Amygdala (tissue), 56 donors: ENCODE measurements around the gene PAIP1.
A peak's percentile ranks its signal among the peaks of the same experiment; 100 is the strongest.
"Not testable (repeated sequence)": the region's sequence is repeated elsewhere in the genome, so short reads cannot be mapped to it uniquely, and the experiment has no call there.

Source experiments
- DNase-seq, 56 donors: peaks; one replicate each; lab custom pipeline; 2025; lab: John Stamatoyannopoulos, UW

Gene PAIP1

DNA sequence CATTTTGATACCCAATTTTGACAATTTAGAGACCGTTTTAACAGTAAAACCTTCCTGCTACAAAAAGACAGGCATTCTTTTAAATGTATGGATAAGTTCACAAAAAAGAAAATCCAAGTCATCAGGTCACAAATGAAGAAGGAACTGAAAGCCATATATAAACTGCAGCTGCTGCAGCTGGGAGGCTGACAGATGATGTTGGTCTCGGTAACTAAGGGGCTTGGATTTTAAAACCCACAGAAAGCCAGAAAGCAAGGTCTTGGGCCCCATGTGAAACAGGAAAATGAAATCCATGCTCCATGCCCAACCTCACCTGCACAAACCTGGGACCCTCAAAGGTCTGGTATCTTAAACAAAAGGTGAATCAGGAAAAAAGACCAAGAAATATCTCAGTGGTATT, 26.2 kb downstream of the PAIP1 start:
- no peak for DNase-seq

DNA sequence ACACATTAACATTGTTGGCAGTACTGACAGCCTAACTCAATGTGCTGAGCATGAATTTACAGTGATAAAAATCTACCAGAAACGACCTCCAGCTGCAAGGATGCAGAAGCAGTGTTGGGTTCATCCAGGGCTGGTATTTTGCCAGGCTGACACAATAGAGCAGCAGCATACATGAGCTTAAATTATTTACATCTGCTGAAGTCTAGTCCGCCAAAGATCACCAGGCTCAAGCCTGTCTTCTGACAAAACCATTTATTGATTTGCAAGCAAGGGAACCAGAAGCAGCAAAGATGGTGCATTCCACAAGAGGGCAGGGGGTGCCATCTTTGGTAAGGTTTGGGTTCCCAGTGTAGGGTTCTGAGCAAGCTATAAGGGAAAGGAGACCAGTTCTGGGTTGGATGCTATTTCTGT, 33.2 kb downstream of the PAIP1 start:
- DNase-seq = no peak

DNA sequence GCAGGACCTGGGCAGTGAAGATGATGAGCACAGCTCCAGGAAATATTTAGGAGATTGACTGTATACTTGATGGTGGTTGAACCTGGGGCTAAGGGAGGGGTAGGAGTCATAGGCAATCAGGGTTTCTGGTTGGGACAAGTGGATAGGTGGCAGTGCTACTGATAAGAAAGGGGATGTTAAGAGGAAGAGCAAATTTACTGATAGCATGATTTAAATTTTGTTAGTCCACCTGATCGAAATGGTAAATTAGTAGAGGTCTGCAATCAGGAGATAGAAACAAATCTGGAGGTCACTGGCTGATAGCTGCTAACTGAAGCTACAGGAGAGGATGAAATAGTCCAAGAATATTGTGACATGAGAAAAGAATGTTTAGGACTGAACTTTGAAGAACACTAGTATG, 36.3 kb downstream of the PAIP1 start:
- DNase-seq = no peak

DNA sequence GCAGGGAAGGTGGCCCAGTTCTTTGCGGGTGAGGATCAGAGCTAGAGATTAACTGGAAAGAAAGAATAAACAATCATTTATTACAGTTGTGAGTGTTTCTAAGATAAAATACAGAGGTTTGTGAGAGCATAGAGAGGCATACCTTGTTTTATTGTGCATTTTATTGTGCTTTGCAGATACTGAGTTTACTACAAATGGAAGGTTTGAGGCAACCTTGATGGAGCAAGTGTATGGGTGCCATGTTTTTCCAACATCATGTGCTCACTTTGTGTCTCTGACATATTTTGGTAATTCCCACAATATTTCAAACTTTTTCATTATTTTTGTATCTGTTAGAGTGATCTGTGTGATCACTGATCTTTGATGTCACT, 41.2 kb downstream of the PAIP1 start:
- DNase-seq = no peak

DNA sequence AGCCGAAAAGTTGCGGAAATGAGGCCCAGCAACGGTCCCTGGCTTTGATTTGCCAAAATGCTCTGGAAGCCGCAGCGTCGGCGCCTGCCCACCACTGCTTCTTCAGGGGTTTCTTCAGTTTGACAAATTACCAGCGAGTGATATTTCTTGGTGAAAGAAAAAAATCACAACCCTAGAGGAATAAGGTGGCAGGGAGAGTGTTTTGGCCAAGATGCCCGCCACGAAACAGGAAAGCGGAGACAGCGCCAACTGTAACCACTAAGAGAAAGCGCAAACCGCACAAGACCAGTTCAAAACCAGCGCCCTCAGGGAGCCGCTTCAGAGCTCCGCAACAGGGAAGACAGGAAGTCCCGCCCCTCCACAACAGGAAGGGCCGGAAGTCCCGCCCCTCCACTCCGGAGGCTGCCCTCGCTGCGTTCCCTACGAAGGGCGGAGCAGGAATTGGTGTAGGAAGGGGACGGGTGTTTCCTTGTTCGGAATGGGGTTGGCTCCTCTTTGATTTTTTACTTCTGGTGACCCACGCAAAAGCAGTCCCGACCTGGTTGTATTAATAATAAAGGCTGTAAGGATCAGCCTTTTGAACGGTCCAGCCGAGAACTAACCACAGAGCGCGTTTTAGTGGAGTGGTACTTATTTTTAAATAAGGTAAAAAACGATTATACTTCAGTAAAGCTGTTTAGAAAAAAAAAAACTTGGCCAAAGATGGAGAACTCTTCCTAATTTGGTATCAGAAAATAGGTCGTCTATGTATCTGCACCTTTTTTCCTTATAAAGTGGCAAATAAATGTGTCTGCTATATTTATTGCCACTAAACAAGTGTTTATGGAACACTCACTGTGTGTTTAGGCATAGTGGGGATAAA, 41.8 kb downstream of the PAIP1 start, which contains the start of gene C5orf34:
Gene C5orf34, minus strand, starts transcription at position 333 of the 862 bp plus-strand sequence. CDS start 5,809 bp downstream, outside the sequence.
- DNase-seq = peak; percentile 32 to 96 (median 87)

DNA sequence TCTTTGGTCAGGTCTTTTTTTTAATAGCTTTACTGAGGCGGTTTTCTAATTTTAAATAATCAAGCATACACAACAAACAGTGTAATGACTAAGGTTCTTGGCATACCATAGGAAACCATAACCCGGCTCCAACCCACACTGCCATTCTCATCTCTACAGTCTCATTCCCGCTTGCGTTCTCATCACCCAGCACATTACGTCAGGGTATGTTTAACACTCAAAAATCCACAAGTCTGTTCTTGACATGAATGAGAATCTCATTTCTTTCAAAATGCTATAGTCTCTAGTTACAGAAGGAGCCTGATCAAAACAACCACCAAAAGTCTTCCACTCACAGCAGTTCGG, 42.4 kb downstream of the PAIP1 start:
- peak in 1 of 56 donors; percentile 6 for DNase-seq

DNA sequence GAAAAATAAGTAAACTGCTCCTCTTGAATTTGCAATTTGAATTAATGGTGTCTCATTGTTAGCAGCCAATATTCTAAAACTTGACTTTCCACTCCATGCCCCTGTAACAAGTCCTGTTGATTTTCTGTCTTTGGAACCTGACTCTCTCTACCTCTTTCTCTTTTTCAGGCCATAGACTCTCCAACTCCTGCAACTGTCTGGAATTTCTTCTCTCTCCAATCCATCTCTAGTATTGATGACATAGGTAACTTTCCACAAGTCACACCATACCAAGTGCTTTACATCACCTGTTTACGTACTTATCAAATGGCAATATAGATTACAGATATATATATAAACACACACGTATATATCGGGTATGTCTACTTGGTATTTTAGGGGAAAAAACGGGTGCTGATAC, 42.9 kb downstream of the PAIP1 start:
- no peak for DNase-seq

DNA sequence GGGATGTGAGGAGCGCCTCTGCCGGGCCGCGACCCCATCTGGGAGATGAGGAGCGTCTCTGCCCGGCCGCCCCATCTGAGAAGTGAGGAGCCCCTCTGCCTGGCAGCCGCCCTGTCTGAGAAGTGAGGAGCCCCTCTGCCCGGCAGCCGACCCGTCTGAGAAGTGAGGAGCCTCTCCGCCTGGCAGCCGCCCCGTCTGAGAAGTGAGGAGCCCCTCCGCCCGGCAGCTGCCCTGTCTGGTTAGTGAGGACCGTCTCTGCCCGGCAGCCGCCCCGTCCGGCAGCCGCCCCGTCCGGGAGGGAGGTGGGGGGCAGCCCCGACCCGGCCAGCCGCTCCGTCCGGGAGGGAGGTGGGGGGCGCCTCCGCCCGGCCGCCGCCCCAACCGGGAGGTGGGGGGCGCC, 45.8 kb downstream of the PAIP1 start:
- DNase-seq = not testable (repeated sequence)

DNA sequence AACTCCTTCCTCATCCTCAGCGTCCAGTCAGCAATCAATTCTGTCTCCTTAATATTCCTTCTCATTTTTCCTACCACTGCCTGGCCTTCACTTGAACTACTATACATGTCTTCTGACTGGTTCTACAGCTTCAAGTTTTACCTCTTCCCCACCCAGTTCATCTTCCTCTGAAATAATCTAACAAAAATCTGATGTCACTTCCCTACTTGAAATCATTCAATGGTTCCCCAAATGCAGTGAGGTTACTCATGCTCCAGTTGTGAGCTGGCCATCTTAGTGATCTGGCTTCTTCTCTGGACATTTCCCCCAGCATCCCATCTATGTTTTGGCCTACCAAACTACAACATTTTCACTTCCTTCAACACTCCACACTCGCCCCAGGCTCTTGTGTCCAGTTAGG, 58.3 kb downstream of the PAIP1 start:
- DNase-seq = no peak

DNA sequence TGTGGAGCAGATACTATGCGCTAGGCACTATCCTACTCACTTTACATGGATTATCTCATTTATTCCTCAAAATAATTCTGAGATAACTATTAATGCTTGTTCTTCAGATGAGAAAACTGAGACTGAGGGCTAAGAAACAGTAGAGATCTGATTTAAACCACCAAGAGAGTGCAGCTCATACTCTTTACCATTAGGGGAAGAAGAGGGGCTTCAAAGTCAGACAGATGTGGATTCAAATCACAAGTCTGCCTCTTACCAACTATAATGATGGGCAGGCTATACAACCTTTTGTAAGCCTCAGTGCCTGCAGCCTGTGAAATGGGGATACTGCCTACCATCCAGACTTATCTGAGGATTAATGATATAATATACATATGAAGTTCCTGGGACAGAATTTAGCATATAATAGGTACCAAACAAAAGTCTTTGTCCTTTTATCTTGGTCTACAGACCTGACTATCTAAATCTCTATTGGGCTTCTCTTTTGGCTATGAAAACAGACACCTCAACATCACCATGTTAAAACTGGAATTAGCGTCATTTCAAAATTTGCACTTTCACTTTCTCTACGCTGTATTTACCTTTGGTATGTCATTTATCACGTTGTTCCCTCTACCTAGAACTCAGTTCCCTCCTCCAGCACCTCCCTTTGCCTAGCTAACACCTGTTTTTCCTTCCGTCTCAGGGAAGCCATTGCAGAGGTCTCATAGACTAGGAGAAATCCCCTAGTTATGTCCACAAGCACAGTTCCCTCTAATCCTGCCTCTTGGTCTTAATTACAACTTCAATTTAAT, 59.4 kb downstream of the PAIP1 start:
- no peak for DNase-seq

DNA sequence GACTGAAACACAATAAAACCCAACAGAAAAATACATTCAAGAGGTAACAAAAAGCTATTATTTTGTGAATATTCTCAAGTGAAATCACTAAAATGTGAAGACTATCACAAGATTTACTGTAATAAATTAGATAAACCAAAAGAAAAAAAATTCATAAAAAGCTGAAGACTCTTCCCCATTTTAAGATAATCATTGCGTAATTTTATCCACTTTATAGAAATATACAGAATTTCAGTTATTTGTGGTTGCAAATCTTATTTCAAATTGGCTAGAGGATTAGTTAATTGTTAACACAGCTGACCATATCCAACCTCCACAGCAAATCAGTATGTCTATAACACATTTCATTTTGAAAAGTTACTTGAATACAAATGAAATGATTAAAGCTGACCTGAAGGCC, 65.6 kb downstream of the PAIP1 start:
- no peak for DNase-seq

DNA sequence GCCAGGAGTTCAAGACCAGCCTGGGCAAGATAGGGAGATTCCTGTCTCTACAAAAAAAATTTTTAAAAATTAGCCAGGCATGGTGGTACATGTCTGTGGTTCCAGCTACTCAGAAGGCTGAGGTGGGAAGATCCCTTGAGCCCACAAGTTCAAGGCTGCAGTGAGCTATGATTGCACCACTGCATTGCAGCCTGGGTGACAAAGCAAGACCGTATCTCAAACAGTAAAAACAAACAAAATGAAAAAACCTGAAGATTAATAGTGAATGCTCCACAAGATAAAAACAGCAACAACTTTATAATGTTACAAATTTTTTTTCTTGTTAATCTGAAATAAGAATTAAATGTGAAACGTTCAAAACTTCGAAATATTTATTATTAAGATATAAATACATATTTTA, 70.5 kb downstream of the PAIP1 start:
- no peak for DNase-seq

DNA sequence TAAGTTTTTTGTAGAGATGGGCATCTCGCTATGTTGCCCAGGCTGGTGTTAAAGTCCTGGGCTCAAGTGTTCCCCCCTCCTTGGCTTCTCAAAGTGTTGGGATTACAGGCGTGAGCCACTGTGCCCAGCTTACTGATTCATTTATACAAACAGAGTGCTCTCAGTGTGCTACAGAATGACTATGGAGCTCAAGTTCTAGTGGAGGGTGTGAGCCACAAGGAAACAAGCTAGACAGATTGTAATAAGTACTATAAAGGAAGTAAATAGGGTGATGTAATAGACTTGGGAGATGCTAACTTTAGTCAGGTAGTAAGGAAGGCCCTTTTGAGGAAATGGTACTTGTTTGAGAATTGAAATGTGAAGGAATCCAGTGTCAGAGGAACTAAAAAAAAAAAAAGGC, 71.5 kb downstream of the PAIP1 start:
- no peak for DNase-seq

DNA sequence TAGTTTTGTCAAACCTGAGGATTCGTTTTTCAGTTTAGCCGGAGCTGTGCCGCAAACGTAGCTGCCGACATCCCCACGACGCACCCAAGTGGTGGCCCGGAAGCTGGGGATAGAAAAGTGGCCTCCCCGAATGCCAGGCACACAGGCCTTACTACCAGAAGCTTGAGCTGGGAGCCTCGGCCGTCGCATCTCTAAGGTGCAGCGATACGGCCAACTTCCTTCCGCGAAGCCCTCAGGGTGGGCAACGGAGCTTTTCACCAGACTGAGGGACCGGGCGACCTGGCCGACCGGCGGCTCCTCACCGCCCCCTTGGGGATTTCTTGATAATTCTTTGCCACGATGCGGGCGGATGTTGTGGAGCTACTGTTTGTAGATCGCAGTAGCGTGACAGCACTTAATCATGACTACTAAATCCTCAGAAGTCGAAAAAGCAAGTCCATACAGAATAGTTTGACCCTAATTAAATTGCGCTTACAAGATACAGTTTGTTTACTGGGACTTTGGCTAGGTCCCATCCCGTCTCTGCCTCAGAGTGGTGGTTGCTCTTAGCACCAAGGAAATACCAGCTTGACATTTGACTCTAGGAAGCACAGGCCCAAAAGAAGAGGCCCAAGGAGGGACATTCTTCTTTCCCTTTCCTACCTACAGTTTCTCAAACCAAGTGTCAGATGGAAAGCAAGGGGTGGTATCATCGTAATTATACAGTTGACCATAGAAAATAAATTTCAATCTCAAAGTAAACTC, 72.6 kb downstream of the PAIP1 start:
- peak; percentile 30 to 95 (median 80) for DNase-seq

DNA sequence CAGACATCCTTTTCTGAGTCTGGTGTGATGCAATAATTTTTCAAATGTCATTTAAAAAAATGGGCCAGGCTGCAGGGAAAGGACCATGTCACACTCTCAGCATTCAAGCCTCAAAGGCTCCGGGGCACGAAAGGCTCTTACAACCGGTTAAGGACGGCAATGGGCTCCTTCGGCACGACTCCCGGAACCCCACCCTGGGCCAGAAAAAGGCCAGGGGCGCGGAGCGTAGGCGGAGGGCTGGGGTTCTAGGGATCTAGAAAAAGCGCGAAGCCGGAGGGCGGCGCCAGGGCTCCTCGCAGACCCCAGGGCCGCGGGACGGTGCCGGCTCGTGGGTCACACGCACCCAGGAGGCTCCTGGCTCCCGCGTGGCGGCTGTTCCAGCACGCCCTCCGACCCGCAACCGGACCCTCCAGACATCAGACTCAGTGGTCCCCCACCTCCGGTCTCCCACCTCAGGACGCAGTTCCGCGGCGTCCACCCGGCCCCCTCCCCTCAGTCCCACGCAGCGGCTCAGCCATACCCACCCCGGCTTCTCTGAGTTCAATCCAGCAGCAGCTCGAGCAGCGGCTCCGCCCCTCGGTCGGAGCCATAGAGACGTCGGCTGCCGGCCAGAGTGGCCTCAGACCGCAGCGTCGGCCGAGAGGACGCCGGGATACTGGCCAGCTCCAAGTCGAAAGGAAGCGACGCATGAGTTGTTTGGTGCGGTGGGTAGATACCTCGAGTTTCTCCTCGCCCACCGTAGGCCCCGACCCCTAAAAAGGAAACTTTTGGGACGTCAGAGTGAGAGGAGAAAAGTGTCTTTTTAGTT, 73.4 kb downstream of the PAIP1 start, which contains the start of gene TMEM267:
Gene TMEM267, minus strand, starts transcription at position 568 of the 808 bp plus-strand sequence. CDS start 29,896 bp downstream, outside the sequence.
- DNase-seq = peak; percentile 65 to 95 (median 87)

DNA sequence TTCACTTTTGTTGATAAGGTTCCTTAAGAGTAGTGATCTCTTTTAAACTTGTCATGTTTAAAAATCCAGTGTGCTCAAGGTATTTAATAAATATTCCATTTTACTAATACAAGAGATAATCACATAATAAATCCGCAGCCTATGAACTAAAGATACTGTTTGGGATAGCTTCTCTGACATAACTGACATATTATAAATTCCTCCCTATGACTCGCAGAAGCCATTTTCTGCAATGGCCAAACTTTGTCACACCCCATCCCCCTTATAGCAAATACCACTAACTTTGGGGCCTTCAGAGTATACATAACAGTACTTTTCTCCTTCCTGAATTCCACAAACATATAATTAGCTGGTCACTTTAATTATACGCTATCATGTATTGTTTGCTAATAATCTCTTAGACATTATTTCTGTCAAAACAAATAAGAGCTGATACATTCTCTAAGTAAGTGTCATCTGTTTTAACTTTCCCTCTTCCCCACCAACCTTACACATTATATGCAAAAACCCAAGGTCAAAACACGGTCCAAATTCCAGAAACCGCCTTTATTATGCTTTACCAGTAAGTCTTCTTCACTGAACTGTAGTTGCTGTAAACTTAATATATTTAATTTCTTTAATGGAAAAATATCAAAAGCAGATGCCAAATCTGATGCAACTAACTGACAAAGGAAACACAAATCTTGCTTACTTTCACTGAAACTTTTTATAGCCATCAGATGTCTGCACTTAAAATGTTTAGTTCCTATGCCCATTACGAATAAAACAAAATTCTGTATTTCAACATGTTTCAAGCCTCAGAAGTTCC, 74.2 kb downstream of the PAIP1 start:
- no peak for DNase-seq
